Skeletal muscle tissue (tissue), 4 donors: ENCODE results near the gene POGK. TPM values are rescaled to one million over a fixed set of nuclear protein-coding genes. Genes with fewer than 3 reads are reported as not detected.
A peak's percentile ranks its signal among the peaks of the same experiment; 100 is the strongest.
"Not testable (repeated sequence)": the region's sequence is repeated elsewhere in the genome, so short reads cannot be mapped to it uniquely, and the experiment has no call there.

Source experiments
- H3K27ac ChIP-seq: one replicate; pipeline ENCODE4 v1.7.0; 2013; ENCODE audit warnings: mild to moderate bottlenecking, low read depth, low read length, inconsistent platforms
- H3K27me3 ChIP-seq, 3 donors: one replicate each; pipeline ENCODE4 v1.7.0; 2013; ENCODE audit warnings: low read length in 3 of 3; ENCODE audit not compliant: control insufficient read depth in 3 of 3, insufficient read depth in 3 of 3
- H3K36me3 ChIP-seq, 3 donors: one replicate each; pipeline ENCODE4 v1.7.0; 2013; ENCODE audit warnings: low read length in 3 of 3; ENCODE audit not compliant: control insufficient read depth in 3 of 3, insufficient read depth in 3 of 3
- H3K4me1 ChIP-seq, 3 donors: one replicate each; pipeline ENCODE4 v1.7.0; 2013; ENCODE audit warnings: low read length in 3 of 3, mild to moderate bottlenecking in 3 of 3; ENCODE audit not compliant: control insufficient read depth in 3 of 3, insufficient read depth in 3 of 3
- H3K4me3 ChIP-seq, 3 donors: one replicate each; pipeline ENCODE4 v1.7.0; 2013; ENCODE audit warnings: low read length in 3 of 3
- H3K9ac ChIP-seq, 3 donors: one replicate each; pipeline ENCODE4 v1.7.0; 2013; ENCODE audit warnings: low read length in 3 of 3, mild to moderate bottlenecking in 3 of 3, moderate library complexity in 2 of 3, low read depth in 1 of 3
- H3K9me3 ChIP-seq, 3 donors: one replicate each; pipeline ENCODE4 v1.7.0; 2013; ENCODE audit warnings: low read length in 3 of 3; ENCODE audit not compliant: control insufficient read depth in 3 of 3
- total RNA-seq: library from RNA; depleted of rRNA; stranded (reverse); fragments of >200 nt; gene quantifications from one replicate; pipeline ENCODE4 v1.2.3, GENCODE V29; 2014
- donor health status: Osteomylitis.

The POGK gene
- total RNA-seq, 1 donor from 2014 or later = 12.5 TPM

GRCh38 chr1:166875302-166875733 lies 36.0 kb downstream of the POGK start:
- Histone ChIP-seq H3K4me1 (peaks cover 11 to 17% (median 16%) of the 10 kb centered on the region in 3 donors), H3K36me3 (no peaks in the 10 kb centered on the region), H3K4me3 (peak overlapping the region; percentile 79 to 92 (median 89)), H3K9me3 (no peaks in the 10 kb centered on the region), H3K9ac (peak overlapping the region; percentile 84 to 97 (median 95)), H3K27ac (peak overlapping the region; percentile 85), H3K27me3 (no peaks in the 10 kb centered on the region)

DNA sequence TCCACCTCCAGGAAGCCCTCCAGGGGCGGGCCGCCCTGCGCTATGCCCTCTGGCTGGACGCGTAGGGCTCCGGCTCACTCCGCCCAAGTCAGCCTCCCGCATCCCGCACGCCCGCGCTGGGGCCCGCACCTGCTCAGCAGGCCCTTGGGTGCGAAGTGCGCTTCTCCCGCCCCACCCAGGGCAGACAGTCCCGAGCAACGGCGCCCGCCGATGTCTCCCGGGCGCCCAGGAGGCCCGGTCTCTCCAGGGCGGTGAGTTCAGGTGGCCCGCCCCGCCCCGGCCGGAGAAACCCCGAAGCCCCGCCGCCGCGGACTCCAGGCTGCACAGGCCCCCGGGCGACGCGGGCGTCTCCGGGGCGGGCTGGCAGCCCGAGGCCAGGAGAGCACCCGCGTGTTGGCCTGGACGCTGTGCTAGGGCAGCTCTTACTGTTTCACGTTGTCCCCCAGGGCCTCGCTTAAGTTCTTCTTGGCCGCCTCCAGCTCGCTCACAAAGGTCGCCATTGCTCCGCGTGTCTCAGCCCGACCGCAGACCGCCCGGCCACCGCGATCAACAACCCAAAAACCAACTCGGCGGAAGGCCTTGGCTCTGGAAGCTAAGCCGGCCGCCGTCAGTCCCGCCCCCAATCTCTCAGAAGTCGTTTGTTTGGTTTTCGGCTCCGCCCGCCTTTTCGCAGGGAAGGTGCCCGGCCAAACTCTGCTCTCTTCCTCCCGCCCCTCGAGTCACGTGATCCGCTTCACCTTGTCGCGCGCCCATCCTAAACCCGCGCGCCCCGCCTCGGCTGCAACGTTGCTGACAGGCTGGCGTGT lies 36.7 kb downstream of the POGK start, which contains the start of gene TADA1:
TADA1 (minus strand) TSS at position 531 of the 806 bp plus-strand sequence; CDS start at position 500, 31 bp downstream.
- H3K27ac ChIP-seq = peak within 1 kb of the TSS; percentile 85
- H3K9me3 ChIP-seq = no peaks in the 10 kb centered on the region
- peak within 1 kb of the TSS; percentile 79 to 92 (median 89) for H3K4me3 ChIP-seq
- H3K9ac ChIP-seq = peak within 1 kb of the TSS; percentile 84 to 97 (median 95)
- peaks cover 11 to 17% (median 16%) of the 10 kb centered on the region in 3 donors for H3K4me1 ChIP-seq
- H3K36me3 ChIP-seq = no peaks in the 10 kb centered on the region
- no peaks in the 10 kb centered on the region for H3K27me3 ChIP-seq

DNA sequence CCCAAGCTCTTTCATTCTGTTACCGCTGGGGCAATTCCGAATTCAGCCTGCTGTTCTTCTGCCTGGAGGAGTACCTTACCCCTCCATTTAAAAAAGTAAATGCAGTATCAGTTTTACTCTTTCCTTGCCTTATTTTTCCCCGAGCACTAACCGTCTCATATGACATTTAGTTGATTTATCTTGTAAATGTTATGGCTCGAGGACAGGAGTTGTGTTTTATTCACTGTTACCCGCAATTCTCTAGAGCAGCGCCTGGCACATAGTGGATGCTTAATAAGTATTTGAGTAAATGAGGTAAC lies 37.2 kb downstream of the POGK start:
- peak overlapping the region; percentile 55 for H3K27ac ChIP-seq
- H3K4me1 ChIP-seq = peaks cover 11 to 17% (median 16%) of the 10 kb centered on the region in 3 donors
- no peaks in the 10 kb centered on the region for H3K9me3 ChIP-seq
- no peaks in the 10 kb centered on the region for H3K36me3 ChIP-seq
- peak overlapping the region; percentile 72 to 97 (median 78) for H3K9ac ChIP-seq
- peak overlapping the region; percentile 79 to 89 (median 79) for H3K4me3 ChIP-seq
- H3K27me3 ChIP-seq = no peaks in the 10 kb centered on the region

DNA sequence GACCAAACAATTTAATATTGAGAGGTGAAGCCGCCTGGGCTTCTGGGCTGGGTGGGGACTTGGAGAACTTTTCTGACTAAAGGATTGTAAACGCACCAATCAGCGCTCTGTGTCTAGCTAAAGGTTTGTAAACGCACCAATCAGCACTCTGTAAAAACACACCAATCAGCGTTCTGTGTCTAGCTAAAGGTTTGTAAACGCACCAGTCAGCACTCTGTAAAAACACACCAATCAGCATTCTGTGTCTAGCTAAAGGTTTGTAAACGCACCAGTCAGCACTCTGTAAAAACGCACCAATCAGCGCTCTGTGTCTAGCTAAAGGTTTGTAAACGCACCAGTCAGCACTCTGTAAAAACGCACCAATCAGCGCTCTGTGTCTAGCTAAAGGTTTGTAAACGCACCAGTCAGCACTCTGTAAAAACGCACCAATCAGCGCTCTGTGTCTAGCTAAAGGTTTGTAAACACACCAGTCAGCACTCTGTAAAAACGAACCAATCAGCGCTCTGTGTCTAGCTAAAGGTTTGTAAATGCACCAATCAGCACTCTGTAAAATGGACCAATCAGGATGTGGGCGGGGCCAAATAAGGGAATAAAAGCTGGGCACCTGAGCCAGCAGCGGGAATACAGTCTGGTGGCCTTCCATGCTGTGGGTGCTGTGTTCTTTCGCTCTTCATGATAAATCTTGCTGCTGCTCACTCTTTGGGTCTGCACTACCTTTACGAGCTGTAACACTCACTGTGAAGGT lies 39.1 kb downstream of the POGK start:
- not testable (repeated sequence) for H3K9ac ChIP-seq, H3K4me3 ChIP-seq, H3K9me3 ChIP-seq, H3K27me3 ChIP-seq, H3K36me3 ChIP-seq, H3K27ac ChIP-seq
- peaks cover 11 to 15% (median 12%) of the 10 kb centered on the region in 3 donors for H3K4me1 ChIP-seq

DNA sequence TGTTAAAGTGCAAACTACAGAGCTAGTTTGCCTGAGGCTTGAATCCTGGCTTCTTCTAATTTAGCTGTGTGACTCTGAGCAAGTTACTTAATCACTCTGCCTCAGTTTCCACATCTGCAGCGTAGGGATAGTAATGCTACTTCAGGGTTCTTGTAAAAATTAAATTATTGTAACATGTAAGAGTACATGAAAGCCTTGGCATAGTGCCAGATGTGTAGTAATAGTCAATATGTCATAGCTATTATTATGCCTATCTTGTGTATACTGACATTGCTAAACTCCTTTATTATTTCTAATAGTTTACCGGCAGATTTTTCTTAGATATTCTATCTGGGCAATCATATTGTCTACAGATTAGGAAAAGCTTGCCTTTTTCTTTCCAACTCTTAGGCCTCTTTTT lies 43.6 kb downstream of the POGK start:
- peaks cover 0 to 6% (median 3%) of the 10 kb centered on the region in 3 donors for H3K4me1 ChIP-seq
- no peaks in the 10 kb centered on the region for H3K36me3 ChIP-seq
- H3K9me3 ChIP-seq = no peaks in the 10 kb centered on the region
- H3K4me3 ChIP-seq = no peak overlapping the region
- no peak overlapping the region for H3K27ac ChIP-seq
- H3K9ac ChIP-seq = no peak overlapping the region
- peaks cover 15 to 20% (median 20%) of the 10 kb centered on the region in 3 donors for H3K27me3 ChIP-seq

GRCh38 chr1:166884040-166884642 lies 44.9 kb downstream of the POGK start:
- Histone ChIP-seq H3K9me3 (no peaks in the 10 kb centered on the region), H3K36me3 (no peaks in the 10 kb centered on the region), H3K9ac (no peak overlapping the region), H3K4me1 (peaks cover 0 to 6% (median 3%) of the 10 kb centered on the region in 3 donors), H3K27ac (no peak overlapping the region), H3K4me3 (no peak overlapping the region), H3K27me3 (peaks cover 15 to 20% (median 20%) of the 10 kb centered on the region in 3 donors)

GRCh38 chr1:166884971-166885370 lies 45.7 kb downstream of the POGK start:
- no peaks in the 10 kb centered on the region for H3K9me3 ChIP-seq
- H3K9ac ChIP-seq = no peak overlapping the region

DNA sequence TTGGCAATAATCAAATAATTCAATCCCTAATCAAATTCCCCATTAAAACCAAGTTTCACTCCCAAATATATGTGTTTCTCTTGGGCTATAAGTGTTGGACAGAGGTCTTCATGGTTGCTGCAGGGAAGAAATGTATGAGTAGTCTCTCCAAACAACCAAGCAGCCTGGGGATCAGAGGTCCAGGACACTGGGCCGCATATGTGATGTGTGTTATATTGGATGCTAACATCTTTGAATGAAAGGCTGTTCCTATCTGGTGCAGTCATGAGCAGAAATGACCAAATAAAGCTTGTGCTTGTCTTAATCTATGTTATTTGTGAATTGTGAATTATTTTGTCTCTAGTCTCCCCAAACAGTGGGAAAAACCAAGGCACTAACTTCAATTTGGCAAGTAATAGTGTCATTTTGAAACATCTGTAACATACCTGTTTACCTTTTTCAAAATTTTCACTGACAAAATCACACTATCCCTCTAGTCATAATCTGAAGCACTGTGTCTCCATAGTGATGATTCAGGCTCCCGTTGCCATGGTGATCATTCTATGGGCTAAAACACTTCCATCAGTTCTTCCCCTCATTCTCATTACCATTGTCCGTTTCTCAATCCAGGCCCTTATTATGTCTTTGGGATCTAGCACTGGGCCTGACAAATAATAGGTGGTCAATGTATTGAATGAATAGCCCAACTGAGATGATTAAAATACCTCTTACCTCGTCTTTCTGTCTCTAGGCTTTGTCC lies 49.3 kb downstream of the POGK start:
- Histone ChIP-seq H3K27me3 (peaks cover 15 to 23% (median 20%) of the 10 kb centered on the region in 3 donors), H3K4me3 (no peak overlapping the region), H3K9me3 (no peaks in the 10 kb centered on the region), H3K9ac (no peak overlapping the region), H3K4me1 (peaks cover 0 to 6% (median 3%) of the 10 kb centered on the region in 3 donors), H3K36me3 (no peaks in the 10 kb centered on the region), H3K27ac (no peak overlapping the region)

More at GRCh38 chr1:166884971-166885370, 45.7 kb downstream of the POGK start:
- Histone ChIP-seq H3K27ac (no peak overlapping the region), H3K4me3 (no peak overlapping the region), H3K36me3 (no peaks in the 10 kb centered on the region), H3K27me3 (peaks cover 15 to 20% (median 20%) of the 10 kb centered on the region in 3 donors), H3K4me1 (peaks cover 0 to 6% (median 3%) of the 10 kb centered on the region in 3 donors)

DNA sequence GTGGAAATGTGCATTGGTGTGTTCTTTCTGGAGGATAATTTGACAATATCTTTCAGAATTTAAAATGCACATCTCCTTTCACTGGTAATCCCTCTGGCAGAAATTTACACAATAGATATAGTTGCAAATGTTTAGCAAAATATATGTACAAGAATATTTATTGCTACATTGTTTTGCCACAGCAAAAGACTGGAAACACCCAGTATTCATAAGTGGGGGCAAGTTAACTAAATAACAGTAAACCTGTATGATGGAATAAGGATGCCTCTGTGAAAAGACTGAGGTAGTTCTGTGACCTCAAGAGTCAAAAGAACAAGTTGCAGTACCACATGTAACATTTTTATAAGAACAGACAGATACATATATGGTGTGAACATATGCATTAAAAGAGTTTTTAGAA lies 50.5 kb downstream of the POGK start:
- H3K36me3 ChIP-seq = no peaks in the 10 kb centered on the region

More for the DNA sequence above, 50.5 kb downstream of the POGK start:
- Histone ChIP-seq H3K9me3 (no peaks in the 10 kb centered on the region), H3K27me3 (peaks cover 3 to 11% (median 8%) of the 10 kb centered on the region in 3 donors), H3K9ac (no peak overlapping the region), H3K27ac (no peak overlapping the region), H3K4me1 (no peaks in the 10 kb centered on the region), H3K4me3 (no peak overlapping the region)
